Mucosa of descending colon (tissue), 3 donors: ENCODE data around the gene DNAJA3. TPM values are rescaled to one million over a fixed set of nuclear protein-coding genes. Genes with fewer than 3 reads are reported as not detected.

Experiments
- ATAC-seq: fragments of 200-7000 bp; cut with Tn5 transposase; one replicate; pipeline ENCODE4 v1.9.1; 2020; ENCODE audit warnings: mild to moderate bottlenecking, moderate library complexity
- DNase-seq, 3 donors: peaks; one replicate each; pipeline ENCODE4 v3.0.0-alpha.2; 2020
- H3K36me3 ChIP-seq: fragments of 200-600 bp; one replicate; pipeline ENCODE4 v1.8.0; 2021; ENCODE audit warnings: low read depth, mild to moderate bottlenecking
- H3K4me1 ChIP-seq: fragments of 200-600 bp; one replicate; pipeline ENCODE4 v1.8.0; 2021; ENCODE audit warnings: low read depth, mild to moderate bottlenecking
- H3K4me3 ChIP-seq: fragments of 200-600 bp; one replicate; pipeline ENCODE4 v1.8.0; 2021; ENCODE audit warnings: mild to moderate bottlenecking
- H3K9me3 ChIP-seq: fragments of 200-600 bp; one replicate; pipeline ENCODE4 v1.8.0; 2021; ENCODE audit warnings: mild to moderate bottlenecking
- CTCF ChIP-seq: fragments of 200-600 bp; IDR thresholded peaks from one replicate; pipeline ENCODE4 v1.8.0; 2022; ENCODE audit warnings: antibody characterized with exemption, mild to moderate bottlenecking
- intact Hi-C, 2 donors: fragments of 100-400 bp; cut with DNase I in 1 of 2; cut with micrococcal nuclease in 1 of 2; formaldehyde crosslinking; loops; one replicate each; pipeline versions ENCODE4 v1.11.0 to v1.11.1; 2022; cut with DNase I, micrococcal nuclease
- total RNA-seq, 3 donors: library from RNA; stranded (reverse); fragmentation: NEBNext Ultra II Directional in 2 of 3; extraction: Animal tissue kit (Norgen Biotek cat#: 25700) in 2 of 3; gene quantifications; one replicate each; pipeline versions ENCODE4 v1.2.1 to v1.2.4, GENCODE V29; 2021 to 2023
- donor health status: DM: no; HTN: no; CAD: no; lungs with moderate emphysema.
- donor health status: DM: no; HTN: no; CAD: no.
- donor health status: DM: no; HTN: yes; CAD: no.

Gene DNAJA3
- total RNA-seq, 3 donors from 2014 or later, result 47.0 to 58.3 (median 54.8) TPM

- Histone ChIP-seq H3K9me3 (no peaks in the 10 kb centered on the region), H3K4me3 (no peak overlapping the region), H3K36me3 (no peaks in the 10 kb centered on the region), H3K4me1 (peaks cover 9% of the 10 kb centered on the region)
- no peak for DNase-seq
- no peak for ATAC-seq
- intact Hi-C loops, result no loop called here
- no peak for TF ChIP-seq CTCF
Observed at GRCh38 chr16:4499196-4499555, 73.5 kb downstream of the DNAJA3 start.

GRCh38 chr16:4500272-4500671, 74.6 kb downstream of the DNAJA3 start:
- peaks cover 9% of the 10 kb centered on the region for H3K4me1 ChIP-seq
- H3K9me3 ChIP-seq, result no peaks in the 10 kb centered on the region
- no peak for DNase-seq
- no peak for TF ChIP-seq CTCF
- peak; percentile 60 for ATAC-seq
- H3K36me3 ChIP-seq, result no peaks in the 10 kb centered on the region
- intact Hi-C loops, result no loop called here
- no peak overlapping the region for H3K4me3 ChIP-seq

- no peaks in the 10 kb centered on the region for H3K9me3 ChIP-seq
- peaks cover 9% of the 10 kb centered on the region for H3K4me1 ChIP-seq
- no peak for TF ChIP-seq CTCF
- H3K4me3 ChIP-seq, result no peak overlapping the region
- intact Hi-C loops, result no loop called here
- DNase-seq (no peak), ATAC-seq (peak; percentile 38)
- no peaks in the 10 kb centered on the region for H3K36me3 ChIP-seq
Observed at GRCh38 chr16:4501071-4501478, 75.4 kb downstream of the DNAJA3 start.

GRCh38 chr16:4505356-4506147, 79.9 kb downstream of the DNAJA3 start:
- ATAC-seq, result peak; percentile 76
- Histone ChIP-seq H3K9me3 (no peaks in the 10 kb centered on the region), H3K4me3 (no peak overlapping the region), H3K4me1 (peaks cover 2% of the 10 kb centered on the region), H3K36me3 (peaks cover 9% of the 10 kb centered on the region)
- TF ChIP-seq CTCF, result no peak
- intact Hi-C loops, result loop anchor here in 1 of 2 donors (5.0 kb wide), 1 partner anchor 42 kb away; no protein-coding TSS in a partner anchor
- DNase-seq, result peak in 2 of 3 donors; percentile 48 to 86

Other genes with a start within 250 kb of the DNAJA3 start
- 1 to 10 TPM in 1 of 3 donors, under 1 TPM in 2; 0.35 to 1.2 (median 0.41) TPM for gene SRL, start 183.8 kb upstream of the DNAJA3 start, total RNA-seq
- 10 to 100 TPM in 2 of 3 donors, 1 to 10 TPM in 1; 10.0 to 12.2 (median 12.1) TPM for gene TFAP4, start 152.8 kb upstream of the DNAJA3 start, total RNA-seq
- 10 to 100 TPM in 1 of 3 donors, 1 to 10 TPM in 2; 1.7 to 21.1 (median 2.9) TPM for gene GLIS2, start 109.8 kb upstream of the DNAJA3 start, total RNA-seq
- gene PAM16, start 74.5 kb upstream of the DNAJA3 start, total RNA-seq, result 10 to 100 TPM; 31.9 to 35.8 (median 32.6) TPM
- 1 to 10 TPM in 2 of 3 donors, under 1 TPM in 1; 0.93 to 8.4 (median 5.1) TPM for gene VASN, start 54.0 kb upstream of the DNAJA3 start, total RNA-seq
- 10 to 100 TPM; 40.0 to 61.2 (median 49.1) TPM for gene CORO7, start 9.3 kb upstream of the DNAJA3 start, total RNA-seq
- gene NMRAL1, start 48.8 kb downstream of the DNAJA3 start, total RNA-seq, result 10 to 100 TPM; 32.4 to 48.9 (median 38.4) TPM
- gene HMOX2, start 50.5 kb downstream of the DNAJA3 start, total RNA-seq, result 10 to 100 TPM; 36.0 to 52.7 (median 49.3) TPM
- 10 to 100 TPM; 16.9 to 23.5 (median 19.6) TPM for gene CDIP1, start 112.9 kb downstream of the DNAJA3 start, total RNA-seq
- not detected for gene C16orf96, start 130.5 kb downstream of the DNAJA3 start, total RNA-seq
- gene UBALD1, start 189.0 kb downstream of the DNAJA3 start, total RNA-seq, result 10 to 100 TPM; 21.3 to 38.8 (median 22.5) TPM
- 10 to 100 TPM; 72.3 to 80.2 (median 77.0) TPM for gene MGRN1, start 199.0 kb downstream of the DNAJA3 start, total RNA-seq